Eye (tissue), 1 donor: Measurements from ENCODE around the gene MPV17.
"Not testable (repeated sequence)": the region's sequence is repeated elsewhere in the genome, so short reads cannot be mapped to it uniquely, and the experiment has no call there.

Experiments
- DNase-seq: peaks from one replicate; pipeline ENCODE4 v3.0.0-alpha.2; 2015

Gene MPV17

GRCh38 chr2:27322301-27322765 is 564 bp downstream of the MPV17 start:
- DNase-seq, result no peak

- peak; percentile 24 for DNase-seq
Observed at GRCh38 chr2:27320958-27321543, 1.8 kb downstream of the MPV17 start.

GRCh38 chr2:27319839-27320238 is 3.1 kb downstream of the MPV17 start:
- not testable (repeated sequence) for DNase-seq

GRCh38 chr2:27316655-27317412 is 6.1 kb downstream of the MPV17 start:
- no peak for DNase-seq

- no peak for DNase-seq
Observed at GRCh38 chr2:27315122-27315521, 7.8 kb downstream of the MPV17 start.

GRCh38 chr2:27314709-27315108 is 8.2 kb downstream of the MPV17 start:
- no peak for DNase-seq

- no peak for DNase-seq
Observed at GRCh38 chr2:27313882-27314645, 8.8 kb downstream of the MPV17 start.

- no peak for DNase-seq
Observed at GRCh38 chr2:27312152-27312551, 10.7 kb downstream of the MPV17 start.

- DNase-seq, result no peak
Observed at GRCh38 chr2:27309651-27310050, 13.2 kb downstream of the MPV17 start.

GRCh38 chr2:27308359-27308881 is 14.5 kb downstream of the MPV17 start, which contains the start of gene UCN:
Gene UCN, minus strand, starts transcription at chr2:27308445. Its CDS starts 550 bp downstream, at chr2:27307895.
- DNase-seq, result peak; percentile 78

GRCh38 chr2:27307545-27308358 is 15.1 kb downstream of the MPV17 start:
- peak; percentile 57 for DNase-seq

- peak; percentile 9 for DNase-seq
Observed at GRCh38 chr2:27307287-27307544, 15.7 kb downstream of the MPV17 start.

- DNase-seq, result peak; percentile 41
Observed at GRCh38 chr2:27306573-27307286, 16.2 kb downstream of the MPV17 start.

- DNase-seq, result no peak
Observed at GRCh38 chr2:27306136-27306535, 16.8 kb downstream of the MPV17 start.

- no peak for DNase-seq
Observed at GRCh38 chr2:27305516-27305915, 17.4 kb downstream of the MPV17 start.

- no peak for DNase-seq
Observed at GRCh38 chr2:27304488-27305240, 18.2 kb downstream of the MPV17 start.

- peak; percentile 72 for DNase-seq
Observed at GRCh38 chr2:27303093-27304025, 19.5 kb downstream of the MPV17 start.

- not testable (repeated sequence) for DNase-seq
Observed at GRCh38 chr2:27300606-27301005, 22.3 kb downstream of the MPV17 start.

GRCh38 chr2:27298391-27299080 is 24.4 kb downstream of the MPV17 start:
- DNase-seq, result no peak
